GM18951 (cell line): ENCODE data around the gene GLT6D1.
"Not testable (repeated sequence)": the region's sequence is repeated elsewhere in the genome, so short reads cannot be mapped to it uniquely, and the experiment has no call there.

ENCODE experiments used
- POLR2A ChIP-seq: IDR thresholded peaks from 4 replicates; pipeline ENCODE4 v1.6.1; 2011; ENCODE audit warnings: mild to moderate bottlenecking; ENCODE audit not compliant: insufficient read length, insufficient read depth; ENCODE audit errors: extremely low read depth
- in situ Hi-C: fragments of 300-500 bp; cut with MboI; formaldehyde crosslinking; loops from one replicate; pipeline ENCODE4 v1.12.0; 2022; ENCODE audit warnings: low sequenced_read_pairs, mixed read lengths, inconsistent platforms; ENCODE audit not compliant: unreplicated experiment

Gene GLT6D1

GRCh38 chr9:135639196-135639595, at the start of gene GLT6D1:
Gene GLT6D1, minus strand, starts transcription at chr9:135639540. Its CDS starts 353 bp downstream, at chr9:135639187.
- no peak for TF ChIP-seq POLR2A
- in situ Hi-C loops: no loop called here

- in situ Hi-C loops: no loop called here
- TF ChIP-seq POLR2A: no peak
Observed at GRCh38 chr9:135689011-135689410, 49.7 kb upstream of the GLT6D1 start.

GRCh38 chr9:135687216-135687615, 47.9 kb upstream of the GLT6D1 start:
- in situ Hi-C loops: no loop called here
- TF ChIP-seq POLR2A: no peak

GRCh38 chr9:135684691-135685090, 45.4 kb upstream of the GLT6D1 start:
- in situ Hi-C loops: no loop called here
- no peak for TF ChIP-seq POLR2A

- in situ Hi-C loops: no loop called here
- no peak for TF ChIP-seq POLR2A
Observed at GRCh38 chr9:135683401-135684034, 44.2 kb upstream of the GLT6D1 start.

GRCh38 chr9:135681161-135681560, 41.8 kb upstream of the GLT6D1 start:
- TF ChIP-seq POLR2A: no peak
- in situ Hi-C loops: no loop called here

GRCh38 chr9:135680056-135680455, 40.7 kb upstream of the GLT6D1 start:
- in situ Hi-C loops: no loop called here
- TF ChIP-seq POLR2A: no peak

GRCh38 chr9:135678236-135679017, 39.1 kb upstream of the GLT6D1 start:
- in situ Hi-C loops: no loop called here
- no peak for TF ChIP-seq POLR2A

GRCh38 chr9:135677641-135678168, 38.4 kb upstream of the GLT6D1 start:
- in situ Hi-C loops: no loop called here
- no peak for TF ChIP-seq POLR2A

- TF ChIP-seq POLR2A: no peak
- in situ Hi-C loops: no loop called here
Observed at GRCh38 chr9:135676891-135677290, 37.6 kb upstream of the GLT6D1 start.

GRCh38 chr9:135674977-135675376, 35.6 kb upstream of the GLT6D1 start:
- TF ChIP-seq POLR2A: no peak
- in situ Hi-C loops: no loop called here

- no peak for TF ChIP-seq POLR2A
- in situ Hi-C loops: no loop called here
Observed at GRCh38 chr9:135673941-135674340, 34.6 kb upstream of the GLT6D1 start.

- in situ Hi-C loops: not testable (repeated sequence)
Observed at GRCh38 chr9:135672786-135673185, 33.4 kb upstream of the GLT6D1 start.

GRCh38 chr9:135671591-135672041, 32.3 kb upstream of the GLT6D1 start:
- TF ChIP-seq POLR2A: no peak
- in situ Hi-C loops: no loop called here
